Fibroblast of the aortic adventitia (primary cell): ENCODE measurements around the gene CDC42BPA. TPM values are rescaled to one million over a fixed set of nuclear protein-coding genes. Genes with fewer than 3 reads are reported as not detected.

Experiments
- DNase-seq: peaks from one replicate; pipeline ENCODE4 v3.0.0-alpha.2; 2010; ENCODE audit warnings: low read depth
- H3K4me3 ChIP-seq: 2 replicates; pipeline ENCODE4 v1.5.1; 2011; ENCODE audit warnings: low read depth, mild to moderate bottlenecking, control low read depth, low read length, moderate library complexity
- total RNA-seq: library from RNA; depleted of rRNA; stranded (reverse); fragments of >200 nt; gene quantifications from 2 replicates; pipeline ENCODE4 v1.2.3, GENCODE V29; 2012; ENCODE audit warnings: low replicate concordance
- TF ChIP-seq, protein P1 (sequence below): IDR thresholded peaks from 2 replicates; pipeline ENCODE4 v1.5.1; 2011; ENCODE audit warnings: mild to moderate bottlenecking, low read length, control low read depth, inconsistent platforms; ENCODE audit not compliant: insufficient read depth

CDC42BPA gene
- total RNA-seq, 1 donor = 82.5 TPM

DNA sequence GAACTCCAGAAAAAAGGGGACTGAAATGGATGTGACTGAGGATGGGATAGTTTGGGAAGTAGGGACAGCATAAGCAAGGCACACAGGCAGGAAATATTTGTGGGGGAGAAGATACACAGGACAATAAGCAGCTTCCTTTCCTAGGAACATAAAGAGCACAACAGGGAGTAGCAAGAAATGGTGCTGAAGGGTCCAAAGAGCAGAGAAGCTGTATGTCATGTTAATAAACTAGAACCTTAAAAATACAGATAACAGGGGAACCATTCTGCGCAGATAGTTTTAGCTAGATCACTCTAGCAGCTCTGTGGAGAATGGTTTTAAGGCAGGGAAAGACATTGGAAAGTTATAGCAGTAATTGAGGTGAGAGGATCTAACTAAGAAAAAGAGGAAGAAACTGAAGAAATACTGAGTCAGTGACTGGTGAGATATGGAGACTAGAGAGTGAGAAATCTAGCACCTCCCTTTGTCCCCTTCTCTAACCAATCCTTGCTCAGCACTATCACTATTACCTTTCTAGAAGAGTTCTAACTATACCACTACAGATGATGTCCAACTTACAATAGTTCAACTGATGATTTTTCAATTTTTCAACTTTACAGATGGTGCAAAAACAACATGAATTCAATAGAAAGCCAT is 95.0 kb downstream of the CDC42BPA start:
- no peak overlapping the region for H3K4me3 ChIP-seq
- DNase-seq = no peak
- TF ChIP-seq, protein P1, sequence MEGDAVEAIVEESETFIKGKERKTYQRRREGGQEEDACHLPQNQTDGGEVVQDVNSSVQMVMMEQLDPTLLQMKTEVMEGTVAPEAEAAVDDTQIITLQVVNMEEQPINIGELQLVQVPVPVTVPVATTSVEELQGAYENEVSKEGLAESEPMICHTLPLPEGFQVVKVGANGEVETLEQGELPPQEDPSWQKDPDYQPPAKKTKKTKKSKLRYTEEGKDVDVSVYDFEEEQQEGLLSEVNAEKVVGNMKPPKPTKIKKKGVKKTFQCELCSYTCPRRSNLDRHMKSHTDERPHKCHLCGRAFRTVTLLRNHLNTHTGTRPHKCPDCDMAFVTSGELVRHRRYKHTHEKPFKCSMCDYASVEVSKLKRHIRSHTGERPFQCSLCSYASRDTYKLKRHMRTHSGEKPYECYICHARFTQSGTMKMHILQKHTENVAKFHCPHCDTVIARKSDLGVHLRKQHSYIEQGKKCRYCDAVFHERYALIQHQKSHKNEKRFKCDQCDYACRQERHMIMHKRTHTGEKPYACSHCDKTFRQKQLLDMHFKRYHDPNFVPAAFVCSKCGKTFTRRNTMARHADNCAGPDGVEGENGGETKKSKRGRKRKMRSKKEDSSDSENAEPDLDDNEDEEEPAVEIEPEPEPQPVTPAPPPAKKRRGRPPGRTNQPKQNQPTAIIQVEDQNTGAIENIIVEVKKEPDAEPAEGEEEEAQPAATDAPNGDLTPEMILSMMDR = no peak

DNA sequence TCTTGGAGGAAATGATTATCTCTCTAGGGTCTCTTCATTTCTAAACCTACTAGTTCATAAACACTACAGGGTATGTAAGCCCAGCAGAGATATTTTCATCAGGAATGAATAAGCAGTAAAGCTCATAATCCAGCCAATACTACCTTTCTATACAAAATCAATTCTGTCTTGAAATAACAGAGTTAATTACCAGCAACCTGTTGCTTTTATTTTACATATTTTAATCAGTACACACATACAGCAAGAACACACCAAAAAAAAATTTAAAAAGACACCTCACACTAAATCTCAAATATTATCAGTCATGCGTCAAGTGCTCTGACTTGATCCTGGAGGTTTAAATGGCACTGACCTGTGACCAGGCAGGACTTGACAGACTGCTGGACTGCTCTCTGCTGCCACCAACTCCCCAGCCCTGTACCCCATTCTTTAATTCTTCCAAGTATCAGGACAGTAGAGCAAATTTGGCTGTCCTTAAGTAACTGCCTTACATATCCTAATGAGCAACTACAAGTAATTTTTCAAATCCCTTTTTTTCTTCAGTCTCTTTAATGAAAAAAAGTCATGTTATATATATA is 98.5 kb downstream of the CDC42BPA start:
- TF ChIP-seq, protein P1 = no peak
- H3K4me3 ChIP-seq = no peak overlapping the region
- no peak for DNase-seq

DNA sequence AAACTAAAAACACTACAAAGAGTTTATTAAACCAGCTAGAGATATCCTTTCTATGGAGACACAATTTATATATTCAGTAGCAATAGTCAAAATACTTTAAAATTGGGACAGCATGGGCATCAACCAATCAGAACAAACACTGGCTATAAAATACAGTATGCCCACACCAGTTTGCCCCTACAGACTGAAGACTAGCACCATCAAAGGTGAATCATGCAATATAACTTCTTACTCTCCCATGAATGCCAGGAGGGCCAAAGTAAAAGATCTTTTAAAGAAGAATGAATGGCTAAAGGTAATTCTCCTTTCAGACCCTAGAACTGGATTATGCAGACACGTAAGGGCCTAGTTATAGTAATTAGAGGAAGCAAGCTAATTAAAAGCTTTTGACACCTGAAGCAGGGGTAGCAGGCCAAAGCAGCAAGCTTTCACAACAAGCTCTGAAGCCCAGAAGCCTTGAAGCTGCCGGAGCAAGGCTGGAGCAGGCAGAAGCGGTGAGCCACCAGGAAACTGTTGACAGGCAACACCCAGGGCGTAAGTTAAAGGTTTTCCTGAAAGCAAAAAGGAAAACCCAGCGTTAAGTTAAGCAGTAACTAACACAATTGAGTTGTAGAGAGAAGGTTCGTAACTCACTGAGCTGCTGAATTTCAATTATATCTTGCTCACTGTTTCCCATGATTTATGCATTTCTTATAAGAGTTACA is 99.3 kb downstream of the CDC42BPA start:
- no peak for DNase-seq
- no peak overlapping the region for H3K4me3 ChIP-seq
- TF ChIP-seq, protein P1 = no peak

DNA sequence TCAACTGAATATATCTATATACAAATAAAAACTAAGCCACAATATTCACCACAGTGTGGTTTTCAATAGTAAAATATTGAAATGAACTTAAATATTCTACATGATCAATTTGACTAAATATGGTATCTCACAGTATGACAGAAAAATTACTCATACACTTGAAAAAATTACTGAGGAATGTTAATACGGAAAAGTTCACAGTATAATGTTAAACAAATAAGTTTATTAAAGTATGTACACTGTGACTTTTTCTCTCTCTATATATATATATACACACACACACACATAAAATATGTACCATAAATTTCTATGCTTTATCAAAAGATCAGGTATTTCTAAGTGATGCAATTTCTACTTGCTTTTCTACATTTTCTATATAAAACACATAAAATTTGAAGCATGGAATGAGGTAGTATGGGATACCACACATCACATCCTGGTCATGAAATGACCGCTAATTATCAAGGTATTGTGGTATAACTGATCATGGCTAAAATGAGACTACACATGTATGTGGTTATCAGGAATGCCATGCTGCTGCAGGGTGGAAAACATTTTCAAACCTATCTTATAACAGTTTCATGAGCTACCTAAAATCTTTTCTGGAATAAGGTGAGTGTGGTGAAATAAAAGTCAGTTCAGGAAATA is 102.3 kb downstream of the CDC42BPA start:
- H3K4me3 ChIP-seq = no peak overlapping the region
- no peak for DNase-seq
- TF ChIP-seq, protein P1 = no peak

DNA sequence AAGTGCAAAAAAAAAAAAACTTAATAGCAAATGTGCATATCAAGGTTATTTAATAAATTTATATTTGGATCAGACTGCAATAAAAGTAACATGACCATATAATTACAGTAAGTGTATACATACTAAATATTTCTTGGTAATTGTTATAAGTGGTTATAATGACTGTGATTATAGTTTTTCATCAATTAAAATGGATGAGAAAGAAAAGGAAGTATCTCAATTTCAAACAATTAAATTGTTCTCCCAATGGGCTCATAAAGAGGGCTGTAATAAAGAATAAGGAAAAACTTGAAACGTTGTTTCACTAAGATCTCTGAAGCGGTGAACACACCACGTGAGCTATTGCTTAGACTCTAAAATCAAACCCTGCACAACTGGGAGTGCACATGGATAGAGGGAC is 104.1 kb downstream of the CDC42BPA start:
- H3K4me3 ChIP-seq = no peak overlapping the region
- TF ChIP-seq, protein P1 = no peak
- no peak for DNase-seq

DNA sequence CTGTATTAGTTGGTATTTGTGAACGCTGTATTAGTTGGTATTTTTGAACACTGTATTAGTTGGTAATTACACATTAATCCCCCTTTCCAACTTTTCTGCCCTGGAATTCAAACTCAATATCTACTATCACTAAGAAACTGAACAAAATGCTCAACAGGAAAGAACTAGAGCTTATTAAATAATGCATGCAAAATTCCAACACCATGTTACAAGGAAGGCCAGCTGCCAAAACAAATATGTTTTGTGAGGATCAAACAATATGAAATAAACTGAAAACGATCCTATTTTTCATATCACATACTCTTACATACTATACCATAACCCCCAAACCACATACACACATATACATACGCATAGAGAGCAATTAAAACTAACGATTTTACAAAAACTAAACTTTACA is 104.9 kb downstream of the CDC42BPA start:
- no peak for DNase-seq
- no peak overlapping the region for H3K4me3 ChIP-seq
- TF ChIP-seq, protein P1 = no peak
